AG04450 (cell line): ENCODE results near the gene SLIT3. TPM values are rescaled to one million over a fixed set of nuclear protein-coding genes. Genes with fewer than 3 reads are reported as not detected.

Experiments
- CTCF ChIA-PET: fragments of 300-600, 350-600 bp; formaldehyde crosslinking; extraction: SDS; loops from one replicate; lab custom pipeline; 2022; ENCODE audit warnings: antibody characterized with exemption, inconsistent platforms; lab: Charles Lee
- POLR2A ChIA-PET: fragments of 350-600 bp; formaldehyde crosslinking; extraction: SDS; loops from one replicate; lab custom pipeline; 2021; ENCODE audit warnings: antibody characterized with exemption, inconsistent platforms; lab: Yijun Ruan, JAX
- DNase-seq: peaks from one replicate; pipeline ENCODE4 v3.0.0-alpha.2; 2011; ENCODE audit warnings: low read depth, low spot score
- H3K27ac ChIP-seq: one replicate; pipeline ENCODE4 v1.5.1; 2012; ENCODE audit warnings: low read depth, low read length, control low read depth
- H3K27me3 ChIP-seq: one replicate; pipeline ENCODE4 v1.6.0; 2012; ENCODE audit warnings: low read length; ENCODE audit not compliant: control insufficient read depth, insufficient read depth
- H3K4me3 ChIP-seq: 2 replicates; pipeline ENCODE4 v1.5.1; 2011; ENCODE audit warnings: mild to moderate bottlenecking, low read depth, low read length, control low read depth
- H3K9me3 ChIP-seq: 2 replicates; pipeline ENCODE4 v1.5.1; 2012; ENCODE audit warnings: low read length; ENCODE audit not compliant: control insufficient read depth, insufficient read depth
- polyA plus RNA-seq: library from polyadenylated mRNA; depleted of rRNA; stranded (reverse); fragments of >200 nt; gene quantifications from 2 replicates; pipeline ENCODE4 v1.2.3, GENCODE V29; 2011
- TF ChIP-seq, protein P1 (sequence below): IDR thresholded peaks from 2 replicates; pipeline ENCODE4 v1.5.1; 2011; ENCODE audit warnings: low read depth, low read length, control low read depth, inconsistent platforms

Gene SLIT3
- polyA plus RNA-seq, 1 experiment, result 0.26 TPM

DNA sequence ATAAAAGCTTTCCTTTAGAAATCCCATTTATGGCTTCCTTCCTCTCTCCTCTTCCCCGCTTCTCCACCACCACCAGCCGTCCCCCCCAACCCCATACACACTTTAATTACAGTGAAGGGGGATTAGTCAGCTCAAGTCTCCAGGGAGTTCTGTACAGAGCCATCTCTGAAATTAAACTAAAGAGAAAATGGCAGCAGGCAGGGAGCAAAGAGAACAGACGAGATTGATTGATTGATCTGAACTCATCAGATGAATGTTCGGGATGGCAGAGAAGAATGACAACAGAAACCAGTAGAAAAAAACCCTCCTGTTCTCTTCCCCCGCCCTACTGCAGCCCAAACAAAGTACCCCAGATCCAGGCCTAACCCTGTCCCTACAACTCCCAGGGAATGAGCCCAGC, 480.1 kb downstream of the SLIT3 start:
- DNase-seq, result no peak
- POLR2A ChIA-PET, result no interaction called here
- H3K27me3 ChIP-seq, result no peaks in the 10 kb centered on the region
- no peak overlapping the region for H3K4me3 ChIP-seq
- H3K9me3 ChIP-seq, result no peaks in the 10 kb centered on the region
- CTCF ChIA-PET, result no interaction called here
- TF ChIP-seq, protein P1, sequence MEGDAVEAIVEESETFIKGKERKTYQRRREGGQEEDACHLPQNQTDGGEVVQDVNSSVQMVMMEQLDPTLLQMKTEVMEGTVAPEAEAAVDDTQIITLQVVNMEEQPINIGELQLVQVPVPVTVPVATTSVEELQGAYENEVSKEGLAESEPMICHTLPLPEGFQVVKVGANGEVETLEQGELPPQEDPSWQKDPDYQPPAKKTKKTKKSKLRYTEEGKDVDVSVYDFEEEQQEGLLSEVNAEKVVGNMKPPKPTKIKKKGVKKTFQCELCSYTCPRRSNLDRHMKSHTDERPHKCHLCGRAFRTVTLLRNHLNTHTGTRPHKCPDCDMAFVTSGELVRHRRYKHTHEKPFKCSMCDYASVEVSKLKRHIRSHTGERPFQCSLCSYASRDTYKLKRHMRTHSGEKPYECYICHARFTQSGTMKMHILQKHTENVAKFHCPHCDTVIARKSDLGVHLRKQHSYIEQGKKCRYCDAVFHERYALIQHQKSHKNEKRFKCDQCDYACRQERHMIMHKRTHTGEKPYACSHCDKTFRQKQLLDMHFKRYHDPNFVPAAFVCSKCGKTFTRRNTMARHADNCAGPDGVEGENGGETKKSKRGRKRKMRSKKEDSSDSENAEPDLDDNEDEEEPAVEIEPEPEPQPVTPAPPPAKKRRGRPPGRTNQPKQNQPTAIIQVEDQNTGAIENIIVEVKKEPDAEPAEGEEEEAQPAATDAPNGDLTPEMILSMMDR, result no peak
- no peak overlapping the region for H3K27ac ChIP-seq

DNA sequence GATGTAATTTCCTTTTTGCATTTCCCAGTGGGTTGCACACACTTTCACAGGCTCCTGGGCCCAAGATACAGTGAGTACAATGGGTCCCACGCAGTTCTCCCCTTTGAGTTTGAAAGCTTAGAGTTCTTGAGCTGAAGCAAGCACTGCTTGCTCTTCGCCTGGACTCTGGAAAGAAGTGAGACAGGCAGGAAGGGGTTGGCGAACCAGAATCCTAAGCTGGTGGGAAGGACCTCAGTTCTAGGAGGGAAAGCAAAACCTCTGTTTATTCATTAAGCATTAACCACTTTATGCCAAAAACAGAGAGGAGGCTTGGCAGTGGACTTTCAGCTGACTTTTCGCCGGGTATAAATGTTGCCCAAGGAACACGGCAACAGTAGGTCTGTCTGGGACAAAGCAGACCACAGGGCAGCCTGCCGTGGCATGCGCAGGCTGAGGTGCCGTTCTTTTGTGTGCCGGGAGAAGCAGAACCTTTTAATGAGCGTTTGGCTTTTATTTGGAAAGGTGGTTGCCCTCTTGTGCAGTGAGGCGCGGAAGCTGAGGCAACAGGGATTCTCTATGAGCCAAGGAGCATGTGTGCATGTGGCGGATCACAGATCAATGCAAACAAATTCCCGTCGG, 481.8 kb downstream of the SLIT3 start:
- no peak for DNase-seq
- TF ChIP-seq, protein P1, result no peak
- ChIA-PET CTCF (no interaction called here), POLR2A (no interaction called here)
- no peak overlapping the region for H3K4me3 ChIP-seq
- no peak overlapping the region for H3K27ac ChIP-seq
- no peaks in the 10 kb centered on the region for H3K27me3 ChIP-seq
- no peaks in the 10 kb centered on the region for H3K9me3 ChIP-seq

DNA sequence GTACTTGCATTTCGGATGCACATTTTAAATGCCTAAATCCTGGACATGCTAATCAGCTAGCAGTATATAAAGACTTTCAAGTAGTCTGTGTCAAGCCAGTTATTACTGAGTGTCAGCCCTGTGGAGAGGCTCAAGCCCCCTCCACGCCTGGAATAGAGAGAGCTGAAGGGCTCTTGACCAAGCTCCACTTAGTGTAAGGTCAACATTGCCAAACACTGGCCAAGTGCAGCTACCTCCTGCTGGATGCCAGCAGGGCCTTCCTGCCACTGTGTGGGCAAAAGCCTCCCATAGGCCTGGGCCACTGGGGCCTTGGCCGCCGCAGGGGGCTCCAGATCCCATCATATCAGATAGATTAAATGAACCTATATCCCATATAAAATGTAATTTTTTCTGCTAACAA, 482.4 kb downstream of the SLIT3 start:
- H3K9me3 ChIP-seq, result no peaks in the 10 kb centered on the region
- H3K27ac ChIP-seq, result no peak overlapping the region
- TF ChIP-seq, protein P1, result no peak
- no peak overlapping the region for H3K4me3 ChIP-seq
- no peak for DNase-seq
- CTCF ChIA-PET, result no interaction called here
- no peaks in the 10 kb centered on the region for H3K27me3 ChIP-seq
- POLR2A ChIA-PET, result no interaction called here

DNA sequence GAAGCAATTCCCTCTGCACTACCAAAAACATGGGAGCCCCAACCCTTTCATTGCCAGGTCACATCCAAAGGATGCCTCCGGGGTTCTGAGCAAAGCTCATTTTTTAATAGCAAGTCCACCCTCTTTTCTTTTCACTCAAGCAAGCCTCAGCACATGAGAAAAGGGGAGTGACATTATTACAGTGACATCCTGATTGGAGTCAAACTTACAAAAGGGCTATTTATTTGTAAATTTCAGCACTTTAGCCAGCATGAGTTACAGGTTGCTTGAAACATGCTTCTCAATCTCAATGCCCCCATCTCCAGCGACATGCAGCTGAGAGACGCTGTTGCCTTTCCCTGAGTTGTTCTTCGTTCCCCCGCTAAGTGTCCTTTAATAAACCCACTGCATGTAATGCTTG, 483.3 kb downstream of the SLIT3 start:
- Histone ChIP-seq H3K27me3 (no peaks in the 10 kb centered on the region), H3K27ac (no peak overlapping the region), H3K4me3 (no peak overlapping the region), H3K9me3 (no peaks in the 10 kb centered on the region)
- POLR2A ChIA-PET, result no interaction called here
- CTCF ChIA-PET, result no interaction called here
- DNase-seq, result no peak
- TF ChIP-seq, protein P1, result no peak

DNA sequence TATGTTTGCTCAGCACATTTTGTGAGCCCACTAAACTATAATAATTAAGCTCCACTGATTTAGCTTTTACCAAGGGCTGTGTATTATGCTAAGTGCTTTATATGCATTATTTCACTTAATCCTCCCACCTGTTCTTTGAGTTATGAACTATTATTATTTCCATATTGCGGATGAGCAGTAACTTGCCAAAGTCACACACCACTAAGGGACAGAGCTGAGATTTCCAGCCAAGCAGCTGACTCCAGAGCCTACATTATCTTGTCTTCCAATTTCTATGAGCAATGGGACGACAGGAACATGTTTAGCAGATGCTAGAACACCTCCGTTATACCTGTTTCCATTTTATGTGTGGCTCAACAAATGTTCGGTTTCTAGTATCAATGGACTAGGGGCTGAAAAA, 484.3 kb downstream of the SLIT3 start:
- ChIA-PET POLR2A (no interaction called here), CTCF (no interaction called here)
- Histone ChIP-seq H3K27me3 (no peaks in the 10 kb centered on the region), H3K9me3 (no peaks in the 10 kb centered on the region), H3K4me3 (no peak overlapping the region), H3K27ac (no peak overlapping the region)
- TF ChIP-seq, protein P1, result no peak
- DNase-seq, result no peak
